Measurements from ENCODE around the gene DCTN4.
A peak's percentile ranks its signal among the peaks of the same experiment; 100 is the strongest.
"Not testable (repeated sequence)": the region's sequence is repeated elsewhere in the genome, so short reads cannot be mapped to it uniquely, and the experiment has no call there.

DCTN4 gene

DNA sequence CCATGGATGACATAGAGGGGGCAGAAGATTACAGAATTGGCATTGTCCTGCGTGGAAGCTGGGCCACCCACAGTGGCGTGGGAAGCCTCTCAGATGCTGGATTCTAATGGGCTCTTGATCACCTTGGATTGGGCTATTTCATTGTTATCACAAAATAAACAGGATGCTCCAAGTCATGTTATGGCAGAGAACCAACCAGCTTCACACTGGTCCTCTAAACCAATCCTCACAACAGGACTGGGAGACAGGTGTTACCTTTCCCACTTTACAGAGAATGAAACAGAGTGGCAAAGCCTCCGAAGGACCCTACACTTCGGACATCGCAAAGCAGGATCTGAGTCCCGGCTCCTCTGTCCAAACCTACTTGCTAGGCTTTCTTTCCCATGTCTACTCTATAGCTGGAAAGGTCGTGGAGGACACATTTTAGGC, 19.3 kb upstream of the DCTN4 start:
- no peak for DNase-seq

DNA sequence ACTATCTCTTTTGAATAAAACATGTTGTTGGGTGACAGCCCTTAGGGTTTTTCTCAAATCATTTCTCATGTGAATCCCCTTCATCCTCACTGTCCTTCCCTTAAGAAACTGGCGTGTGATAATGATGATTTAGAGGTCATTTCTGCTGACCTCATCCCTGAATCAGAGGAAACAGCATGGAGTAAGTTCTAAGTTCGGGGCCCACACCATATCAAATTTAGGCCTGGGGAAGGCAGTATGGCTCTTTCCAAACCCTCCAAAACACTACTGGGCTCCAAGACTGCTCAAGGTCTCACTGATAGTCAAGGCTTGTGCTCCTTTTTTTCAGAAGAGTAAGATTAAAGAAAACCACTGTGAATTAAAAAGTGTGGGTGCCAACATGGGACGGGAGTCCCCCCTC, 18.9 kb upstream of the DCTN4 start:
- no peak for DNase-seq

DNA sequence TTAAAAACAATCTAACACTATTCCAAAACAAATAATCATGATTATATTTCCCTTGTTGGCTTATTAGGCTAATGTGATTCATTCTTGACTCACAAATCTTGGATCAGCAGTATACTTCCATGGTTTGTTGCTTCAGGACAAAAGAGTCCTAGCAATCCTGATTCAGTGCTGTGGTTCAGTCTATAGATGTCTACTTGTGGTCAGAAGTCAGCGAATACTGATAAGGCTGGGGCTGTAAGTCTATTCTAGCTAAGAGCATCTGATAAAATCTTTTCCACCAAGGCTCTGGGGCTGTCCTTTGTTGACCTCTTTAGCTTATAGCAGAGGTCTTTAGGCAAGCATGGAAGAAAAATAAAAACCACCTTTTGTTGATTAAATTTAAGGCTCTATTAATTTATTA, 15.3 kb upstream of the DCTN4 start:
- DNase-seq, result no peak

DNA sequence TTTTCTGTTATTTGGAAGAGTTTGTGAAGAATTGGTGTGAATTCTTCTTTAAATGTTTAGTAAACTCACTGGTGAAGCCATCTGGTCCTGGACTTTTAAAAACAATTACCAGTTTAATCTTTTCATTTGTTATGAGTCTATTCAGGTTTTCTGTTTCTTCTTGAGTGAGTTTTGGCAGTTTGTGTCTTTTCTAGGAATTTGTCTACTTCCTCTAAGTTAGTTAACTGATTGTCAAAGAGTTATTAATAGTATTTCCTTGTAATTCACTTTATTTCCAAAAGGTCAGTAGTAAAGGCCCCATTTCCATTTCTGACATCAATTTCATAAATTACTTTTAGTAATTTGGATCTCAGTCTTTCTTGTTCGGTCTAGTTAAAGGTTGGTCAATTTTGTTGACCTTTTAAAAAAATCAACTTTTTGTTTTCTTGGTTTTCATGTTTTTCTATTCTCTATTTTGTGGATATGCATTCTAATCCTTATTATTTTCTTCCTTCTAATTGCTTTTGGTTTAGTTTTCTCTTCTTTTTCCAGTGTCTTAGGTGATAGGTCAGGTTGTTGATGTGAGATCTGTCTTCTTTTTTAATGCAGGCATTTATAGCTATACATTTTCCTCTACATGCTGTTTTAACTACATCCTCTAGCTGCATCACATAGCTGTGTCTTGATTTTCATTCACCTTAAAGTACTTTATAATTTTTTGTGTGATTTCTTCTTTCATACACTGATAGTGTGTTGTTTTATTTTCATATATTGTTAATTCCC, 12.4 kb upstream of the DCTN4 start:
- no peak for DNase-seq

DNA sequence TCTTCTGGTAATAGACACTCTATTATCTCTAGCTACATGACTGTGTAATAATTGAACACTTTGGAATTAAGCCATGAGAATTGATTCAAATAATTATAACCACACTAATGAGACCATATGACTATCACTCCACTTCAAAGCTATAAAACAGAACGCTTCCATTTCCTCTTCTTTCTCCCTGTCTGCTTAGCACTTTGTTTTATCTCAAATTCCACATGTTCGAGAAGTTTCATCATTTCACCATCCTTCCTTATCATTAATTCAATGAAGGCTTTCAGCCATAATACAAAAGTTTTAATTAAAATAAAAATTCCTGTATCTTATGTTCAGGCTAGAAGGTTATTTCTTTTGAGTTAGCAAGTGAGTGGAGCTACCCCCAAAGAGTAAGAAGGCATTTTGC, 7.4 kb upstream of the DCTN4 start:
- DNase-seq, result no peak

DNA sequence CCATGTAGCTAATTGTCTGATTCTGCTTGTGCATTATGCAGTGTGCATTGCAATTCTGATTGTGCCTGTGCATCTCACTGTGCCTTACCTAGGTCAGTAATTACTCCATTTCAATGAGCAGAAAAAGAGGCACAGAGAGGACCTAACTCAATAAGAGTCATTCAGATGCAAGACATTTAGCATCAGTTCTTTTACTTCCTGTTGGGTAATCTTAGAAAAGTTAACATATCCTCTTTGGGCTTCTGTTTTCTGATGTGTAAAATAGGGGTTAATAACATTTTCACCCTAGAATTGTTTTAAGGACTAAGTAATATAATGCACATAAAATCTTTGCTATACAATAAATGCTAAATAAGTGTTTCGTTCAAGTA, 7.0 kb upstream of the DCTN4 start:
- no peak for DNase-seq

DNA sequence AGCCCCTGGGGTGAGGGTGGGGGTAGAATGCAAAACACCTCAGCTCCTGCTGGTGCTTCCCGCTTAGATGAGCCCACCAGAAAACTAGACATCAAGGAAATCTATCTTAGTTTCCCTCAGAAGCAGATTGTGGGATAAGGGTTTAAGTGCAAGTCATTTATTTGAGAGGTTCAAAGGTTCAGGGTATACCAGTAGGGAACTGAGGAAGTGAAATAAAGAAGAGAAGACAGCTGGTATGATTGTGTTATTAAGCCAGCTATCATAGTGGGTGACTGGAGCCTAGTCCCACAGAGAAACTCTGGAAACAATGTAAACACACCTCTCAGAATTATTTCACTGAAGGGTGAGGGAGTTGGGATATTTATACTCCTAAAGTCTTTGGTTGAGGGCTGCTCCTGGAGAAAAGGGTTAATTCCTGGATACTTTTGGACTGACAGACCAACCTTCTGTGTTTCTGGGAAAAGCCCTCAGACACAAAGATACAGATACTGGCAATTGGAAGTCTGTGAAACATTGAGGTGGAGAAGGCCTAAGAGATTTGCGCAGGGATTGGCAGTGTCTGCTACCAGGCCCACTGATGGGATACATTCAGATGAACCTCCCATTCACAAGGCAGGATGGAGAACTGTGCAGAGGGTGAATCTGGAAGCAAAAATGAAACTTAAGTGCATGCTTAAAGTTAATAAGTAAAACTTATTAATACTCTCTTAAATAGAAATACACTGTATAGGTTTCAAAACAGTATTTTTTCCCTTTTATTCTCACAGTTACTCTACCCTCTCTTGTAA, 6.4 kb upstream of the DCTN4 start:
- no peak for DNase-seq

DNA sequence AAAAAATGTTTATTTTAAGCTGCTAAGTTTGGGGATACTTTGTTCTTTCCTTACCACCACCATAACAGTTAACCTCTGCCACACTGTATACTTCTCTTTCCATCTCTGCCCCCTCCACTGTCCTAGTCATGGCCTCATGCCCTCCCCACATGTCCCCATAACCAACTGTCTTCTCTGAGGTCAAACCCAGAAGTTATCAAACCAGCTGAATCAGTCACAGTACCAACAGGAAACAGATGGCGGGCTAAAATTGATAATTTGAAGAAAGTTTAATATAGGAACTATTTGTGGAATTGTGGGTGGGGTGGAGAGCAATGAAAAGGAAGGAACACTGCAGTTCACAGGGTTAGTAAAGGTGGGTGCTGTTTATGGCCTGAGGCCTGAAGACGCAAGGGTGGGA, 5.7 kb upstream of the DCTN4 start:
- DNase-seq, result no peak

DNA sequence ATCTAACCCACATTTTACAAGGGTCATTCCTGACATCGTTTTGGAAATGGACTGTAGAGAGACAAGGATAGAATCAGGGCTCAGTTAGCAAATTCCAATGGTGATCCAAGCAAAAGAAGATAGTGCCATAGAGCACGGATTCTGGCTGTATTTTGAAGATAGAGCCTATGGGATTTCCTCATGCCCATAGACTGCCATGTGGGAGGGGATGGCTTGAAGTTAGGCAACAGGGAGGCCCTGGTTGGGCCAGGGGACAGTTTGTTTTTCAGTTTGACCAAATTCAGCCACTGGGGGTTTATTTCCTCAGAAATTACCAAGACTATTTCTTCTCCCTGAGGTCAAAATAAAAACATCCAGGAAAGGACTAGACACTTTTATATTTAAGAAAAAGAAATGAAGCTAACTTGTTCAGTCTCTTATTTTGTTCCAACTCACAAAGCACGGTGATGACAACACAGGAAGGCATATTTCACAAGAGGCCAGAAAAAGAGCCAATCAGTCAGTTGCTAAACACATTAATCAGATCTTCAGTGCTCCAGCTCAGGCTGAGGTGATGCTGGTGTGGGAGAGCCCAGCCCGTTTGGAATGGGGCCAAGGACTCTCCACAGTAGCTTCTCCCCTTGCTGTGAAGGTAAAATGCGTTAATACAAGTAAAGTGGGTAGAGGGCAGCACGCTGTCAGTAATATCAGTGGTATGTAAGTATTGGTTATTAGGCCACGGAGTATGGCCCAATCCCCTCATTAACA, 4.4 kb upstream of the DCTN4 start:
- peak; percentile 54 for DNase-seq

DNA sequence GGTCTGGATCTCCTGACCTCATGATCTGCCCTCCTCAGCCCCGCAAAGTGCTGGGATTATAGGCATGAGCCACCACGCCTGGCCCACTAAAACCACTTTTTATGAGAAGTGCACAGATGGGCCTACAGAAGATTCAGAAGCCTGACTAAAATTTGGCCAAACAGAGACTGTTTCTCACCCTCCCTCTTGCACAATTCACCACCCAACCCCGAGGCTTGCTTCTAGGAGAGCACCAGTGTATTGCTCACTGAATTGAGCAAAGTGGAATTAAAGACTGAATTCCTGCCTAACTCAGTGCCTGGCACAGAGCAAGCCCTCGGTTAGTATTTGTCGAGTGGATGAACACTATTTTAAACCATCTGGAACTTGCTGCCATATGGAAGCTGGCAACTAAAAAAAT, 3.4 kb upstream of the DCTN4 start:
- DNase-seq, result no peak

DNA sequence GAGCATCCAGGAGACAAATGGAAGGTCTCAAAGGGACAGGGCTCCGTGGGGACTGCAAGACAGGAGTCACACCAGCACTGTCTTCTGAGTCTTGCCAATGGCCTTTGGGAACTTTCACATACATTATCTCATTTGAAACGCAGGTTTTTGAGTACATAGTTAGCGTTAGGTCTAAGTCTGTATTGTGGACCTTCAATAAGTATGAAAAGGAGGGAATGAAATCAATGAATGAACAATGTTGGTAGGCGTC, 442 bp upstream of the DCTN4 start:
- no peak for DNase-seq

DNA sequence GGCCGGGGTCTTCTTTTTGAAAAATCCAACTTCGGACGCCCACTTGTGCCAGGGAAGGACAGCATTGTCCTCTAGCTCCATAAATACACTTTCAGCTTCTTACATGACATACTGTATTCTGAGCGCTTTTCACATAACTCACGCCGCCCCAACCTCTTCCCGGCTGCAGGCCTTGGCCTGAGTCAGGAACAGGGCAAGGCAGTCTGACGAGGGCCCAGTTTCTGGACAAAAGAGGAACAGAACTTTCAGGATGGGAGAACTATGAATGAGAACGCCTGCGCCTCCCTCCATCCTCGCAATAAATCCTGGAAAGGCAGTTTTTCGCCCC, 650 bp downstream of the DCTN4 start:
- DNase-seq, result no peak

DNA sequence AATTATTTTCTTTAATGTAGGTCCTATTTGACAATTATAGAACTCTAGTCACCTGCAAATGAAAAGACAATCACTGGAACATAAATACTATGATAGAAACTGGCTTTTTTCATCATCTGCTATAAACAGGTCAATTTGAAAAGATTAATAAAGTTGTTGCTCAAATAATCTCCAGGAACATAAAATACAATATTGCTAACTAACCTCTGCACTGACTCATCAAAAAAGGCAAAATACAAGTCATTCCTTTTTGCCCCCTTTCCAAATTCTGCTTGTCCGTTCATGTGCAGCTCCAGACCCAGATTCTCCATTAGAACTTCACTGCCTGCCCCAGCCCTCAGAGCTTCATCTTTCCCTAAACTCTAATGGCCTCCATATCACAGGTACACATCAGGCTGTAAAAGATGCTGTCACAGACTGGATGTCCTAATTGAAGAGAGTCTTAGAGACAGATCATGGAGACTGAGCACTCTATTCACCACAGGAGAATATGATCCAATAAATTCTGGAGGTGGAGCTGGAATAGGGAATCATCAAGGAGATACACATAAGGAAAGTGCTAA, 1.6 kb downstream of the DCTN4 start:
- no peak for DNase-seq

DNA sequence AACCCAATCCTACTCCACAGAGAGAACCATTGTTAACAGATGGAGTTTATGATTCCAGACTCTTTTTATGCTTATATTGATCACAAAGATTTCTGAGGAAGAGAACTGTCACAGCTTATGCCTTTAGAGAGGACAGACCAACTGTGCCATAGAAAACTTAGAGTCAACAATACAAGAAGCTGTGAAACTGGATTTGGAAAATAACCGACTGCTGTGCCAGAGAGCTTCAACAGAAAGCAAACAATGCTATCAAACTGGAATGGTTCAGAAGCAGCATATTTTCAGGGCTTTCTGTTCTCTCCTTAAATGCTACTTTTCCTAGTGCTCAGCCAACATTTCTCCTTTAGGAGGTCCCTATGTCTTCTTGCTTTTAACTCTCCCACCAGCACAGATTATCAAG, 5.0 kb downstream of the DCTN4 start:
- DNase-seq, result no peak

DNA sequence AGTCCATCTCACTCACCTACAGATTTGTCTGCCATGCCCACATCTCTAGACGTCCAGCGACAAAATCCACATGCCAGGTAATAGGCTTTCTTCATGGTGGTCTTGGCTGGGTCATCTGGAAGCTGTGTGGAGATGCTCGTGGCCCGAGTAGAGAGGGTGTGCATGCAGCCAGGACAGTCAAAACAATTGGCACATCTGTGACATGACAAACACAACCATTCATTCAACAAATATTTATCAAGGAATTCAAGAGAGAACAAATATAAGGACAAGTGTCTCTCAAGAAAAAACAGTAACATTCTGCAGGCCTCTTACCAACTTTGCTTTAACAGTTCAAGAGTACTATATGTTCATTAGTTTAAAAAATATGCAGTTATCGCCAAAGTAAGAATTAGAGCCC, 5.4 kb downstream of the DCTN4 start:
- no peak for DNase-seq

DNA sequence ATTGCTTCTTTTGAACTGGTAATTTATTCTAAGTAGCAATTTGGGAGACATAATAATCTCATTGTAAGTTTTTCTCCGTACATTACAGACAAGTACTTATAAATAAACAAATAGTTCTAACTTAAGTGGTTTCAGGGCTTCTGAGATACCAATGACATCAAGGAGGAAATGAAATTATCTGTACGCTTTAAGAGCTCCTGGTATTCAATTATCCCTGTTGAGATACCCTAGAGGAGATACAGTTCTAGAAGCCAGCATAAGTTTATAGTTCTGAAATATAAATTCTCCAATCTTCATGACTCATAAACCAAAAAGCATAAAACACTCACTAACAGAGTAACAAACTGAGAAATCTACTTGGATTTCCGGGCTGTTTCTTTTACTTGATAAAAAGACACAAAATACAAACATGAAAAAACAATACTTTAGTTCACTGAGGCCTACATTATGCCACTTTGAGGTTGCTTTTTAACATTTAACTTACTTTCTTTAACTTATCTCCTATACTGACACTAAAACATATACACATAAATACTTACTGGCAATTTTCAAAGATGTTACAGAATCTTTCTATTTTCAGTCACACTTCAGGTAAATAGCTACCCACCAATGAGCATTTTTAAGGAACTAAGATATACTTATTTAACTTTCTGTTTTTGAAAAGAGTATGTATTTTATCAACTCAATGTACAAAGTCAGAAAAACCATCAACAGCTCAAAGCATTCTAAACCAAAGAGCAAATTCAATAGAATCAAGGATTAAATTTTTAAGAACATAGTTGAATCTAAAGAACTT, 7.5 kb downstream of the DCTN4 start:
- DNase-seq, result no peak

DNA sequence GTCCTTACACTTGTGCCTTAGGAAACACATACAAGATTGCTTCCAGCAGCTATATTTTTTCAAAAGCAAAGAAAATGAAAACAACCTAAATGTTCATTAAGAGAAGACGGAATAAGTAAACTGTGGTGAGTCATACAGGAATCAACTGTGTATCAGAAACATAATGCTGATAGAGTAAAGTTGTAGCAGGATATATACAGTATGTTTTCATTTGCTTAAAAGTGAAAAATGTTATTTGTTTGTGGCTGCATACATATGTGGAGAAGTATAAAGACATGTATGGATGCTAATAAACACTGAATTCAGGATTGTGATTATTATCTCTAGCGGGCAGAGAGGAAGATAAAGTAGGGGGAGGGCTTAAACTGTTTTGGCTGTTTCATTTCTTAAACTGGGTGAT, 8.3 kb downstream of the DCTN4 start:
- DNase-seq, result no peak

DNA sequence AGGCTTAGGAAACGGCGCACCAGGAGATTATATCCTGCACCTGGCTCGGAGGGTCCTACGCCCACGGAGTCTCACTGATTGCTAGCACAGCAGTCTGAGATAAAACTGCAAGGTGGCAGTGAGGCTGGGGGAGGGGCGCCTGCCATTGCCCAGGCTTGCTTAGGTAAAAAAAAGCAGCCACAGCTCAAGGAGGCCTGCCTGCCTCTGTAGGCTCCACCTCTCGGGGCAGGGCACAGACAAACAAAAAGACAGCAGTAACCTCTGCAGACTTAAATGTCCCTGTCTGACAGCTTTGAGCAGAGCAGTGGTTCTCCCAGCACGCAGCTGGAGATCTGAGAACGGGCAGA, 15.7 kb downstream of the DCTN4 start:
- not testable (repeated sequence) for DNase-seq

DNA sequence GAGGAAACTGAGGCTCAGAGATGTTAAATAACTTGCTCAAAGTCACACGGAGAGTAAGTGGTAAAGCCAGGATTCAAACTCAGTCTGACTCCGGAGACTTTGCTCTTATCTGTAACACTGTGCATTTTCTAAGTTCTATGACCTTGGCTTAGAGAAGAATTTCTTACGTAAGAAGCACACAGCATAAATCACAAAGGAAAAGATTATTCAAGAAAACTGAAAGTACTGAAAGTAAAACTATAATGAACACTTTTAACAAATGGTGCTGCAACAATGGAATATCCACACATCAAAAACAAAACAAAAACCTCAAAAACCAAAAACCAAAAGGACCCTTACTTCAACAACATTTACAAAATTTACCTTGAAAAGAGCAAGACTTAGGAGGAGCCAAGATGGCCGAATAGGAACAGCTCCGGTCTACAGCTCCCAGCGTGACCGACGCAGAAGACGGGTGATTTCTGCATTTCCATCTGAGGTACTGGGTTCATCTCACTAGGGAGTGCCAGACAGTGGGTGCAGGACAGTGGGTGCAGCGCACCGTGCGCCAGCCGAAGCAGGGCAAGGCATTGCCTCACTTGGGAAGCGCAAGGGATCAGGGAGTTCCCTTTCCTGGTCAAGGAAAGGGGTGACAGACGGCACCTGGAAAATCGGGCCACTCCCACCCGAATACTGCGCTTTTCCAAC, 16.2 kb downstream of the DCTN4 start:
- DNase-seq, result not testable (repeated sequence)

DNA sequence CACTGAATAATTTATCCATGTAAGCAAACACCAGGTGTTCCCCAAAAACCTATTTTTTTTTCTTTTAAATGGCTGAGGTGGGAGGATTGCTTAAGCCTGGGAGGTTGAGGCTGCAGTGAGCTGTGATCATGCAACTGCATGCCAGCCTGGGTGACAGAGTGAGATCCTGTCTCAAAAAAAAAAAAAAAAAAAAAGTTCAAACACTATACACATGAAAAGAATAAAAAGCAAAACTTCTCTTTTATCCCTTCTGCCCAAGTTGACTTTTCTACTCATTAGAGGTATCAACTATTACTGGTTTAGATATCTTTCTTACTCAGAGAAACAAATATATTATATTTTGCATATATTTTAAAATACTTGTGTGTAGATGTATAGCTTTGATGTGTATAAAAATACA, 17.8 kb downstream of the DCTN4 start:
- DNase-seq, result no peak

DNA sequence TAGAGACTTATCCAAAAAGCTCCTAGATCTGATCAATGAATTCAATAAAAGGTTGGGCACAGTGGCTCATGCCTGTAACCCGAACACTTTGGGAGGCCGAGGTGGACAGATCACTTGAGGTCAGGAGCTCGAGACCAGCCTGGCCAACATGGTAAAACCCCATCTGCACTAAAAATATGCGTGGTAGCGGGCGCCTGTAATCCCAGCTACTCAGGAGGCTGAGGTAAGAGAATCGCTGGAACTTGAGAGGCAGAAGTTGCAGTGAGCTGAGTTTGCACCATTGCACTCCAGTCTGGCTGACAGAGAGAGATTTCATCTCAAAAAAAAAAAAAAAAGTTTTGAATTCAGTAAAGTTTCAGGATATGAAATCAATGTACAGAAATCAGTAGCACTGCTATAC, 20.0 kb downstream of the DCTN4 start:
- no peak for DNase-seq

DNA sequence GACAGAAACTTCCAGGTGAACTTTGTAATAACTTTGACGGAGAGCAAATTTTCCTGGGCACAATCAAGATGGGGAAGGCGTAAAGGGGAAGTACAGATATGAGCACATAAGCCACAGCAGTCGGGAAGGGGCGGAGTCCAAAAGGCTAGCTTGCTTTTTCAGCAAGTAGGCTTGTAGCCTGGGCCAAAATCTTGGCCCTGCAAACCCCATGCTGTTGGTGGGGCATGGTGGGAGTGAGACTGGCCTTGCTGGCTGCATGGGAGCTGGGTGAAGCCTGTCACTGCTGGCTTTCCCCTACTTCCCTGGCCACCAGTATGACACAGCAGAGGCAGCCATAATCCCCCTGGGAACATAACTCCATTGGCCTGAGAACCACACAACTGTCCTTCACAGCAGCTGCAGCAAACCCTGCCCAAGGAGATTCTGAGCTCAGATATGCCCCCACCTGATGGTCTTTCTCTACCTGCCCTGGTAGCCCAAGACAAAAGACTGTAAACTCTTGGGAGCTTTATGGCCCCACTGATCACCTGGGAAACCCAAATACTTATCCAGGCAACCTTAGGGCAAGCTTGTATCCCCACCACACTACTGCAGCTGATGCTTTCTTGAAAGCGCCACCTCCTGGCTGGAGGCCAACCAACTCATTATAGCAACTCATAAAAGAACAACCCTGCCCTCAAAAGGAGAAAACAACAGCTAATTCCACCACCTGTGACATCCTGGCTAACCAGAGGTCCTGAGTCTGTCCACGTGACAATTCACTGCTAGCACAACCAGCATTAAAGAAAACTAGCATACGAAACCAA, 24.0 kb downstream of the DCTN4 start:
- DNase-seq, result no peak
